AG04450 (cell line): Measurements from ENCODE around the gene MOB3A. TPM values are rescaled to one million over a fixed set of nuclear protein-coding genes. Genes with fewer than 3 reads are reported as not detected.
"Not testable (repeated sequence)": the region's sequence is repeated elsewhere in the genome, so short reads cannot be mapped to it uniquely, and the experiment has no call there.

Source experiments
- CTCF ChIA-PET: fragments of 300-600, 350-600 bp; formaldehyde crosslinking; extraction: SDS; loops from one replicate; lab custom pipeline; 2022; ENCODE audit warnings: antibody characterized with exemption, inconsistent platforms; lab: Charles Lee
- POLR2A ChIA-PET: fragments of 350-600 bp; formaldehyde crosslinking; extraction: SDS; loops from one replicate; lab custom pipeline; 2021; ENCODE audit warnings: antibody characterized with exemption, inconsistent platforms; lab: Yijun Ruan, JAX
- DNase-seq: peaks from one replicate; pipeline ENCODE4 v3.0.0-alpha.2; 2011; ENCODE audit warnings: low read depth, low spot score
- H3K27ac ChIP-seq: one replicate; pipeline ENCODE4 v1.5.1; 2012; ENCODE audit warnings: low read depth, low read length, control low read depth
- H3K27me3 ChIP-seq: one replicate; pipeline ENCODE4 v1.6.0; 2012; ENCODE audit warnings: low read length; ENCODE audit not compliant: control insufficient read depth, insufficient read depth
- H3K4me3 ChIP-seq: 2 replicates; pipeline ENCODE4 v1.5.1; 2011; ENCODE audit warnings: mild to moderate bottlenecking, low read depth, low read length, control low read depth
- H3K9me3 ChIP-seq: 2 replicates; pipeline ENCODE4 v1.5.1; 2012; ENCODE audit warnings: low read length; ENCODE audit not compliant: control insufficient read depth, insufficient read depth
- CTCF ChIP-seq: IDR thresholded peaks from 2 replicates; pipeline ENCODE4 v1.5.1; 2011; ENCODE audit warnings: low read depth, low read length, control low read depth, inconsistent platforms
- polyA plus RNA-seq: library from polyadenylated mRNA; depleted of rRNA; stranded (reverse); fragments of >200 nt; gene quantifications from 2 replicates; pipeline ENCODE4 v1.2.3, GENCODE V29; 2011

MOB3A gene
- polyA plus RNA-seq, 1 experiment: 20.5 TPM

GRCh38 chr19:2096480-2097202 is 515 bp upstream of the MOB3A start, which contains the start of gene IZUMO4:
Gene IZUMO4, plus strand, starts transcription at chr19:2096915. Its CDS starts 31 bp downstream, at chr19:2096946.
- peak; percentile 40 for TF ChIP-seq CTCF
- peak; percentile 92 for DNase-seq
- H3K9me3 ChIP-seq: peaks cover 9% of the 10 kb centered on the region; the same call in 1 of the 2 replicates
- peak within 1 kb of the TSS; percentile 76 for H3K4me3 ChIP-seq
- ChIA-PET CTCF (interaction anchor here (0.6 kb wide), 1 partner anchor 59 kb away, joined by 3 read pairs; no protein-coding TSS in a partner anchor), POLR2A (no interaction called here)
- peak within 1 kb of the TSS; percentile 68 for H3K27ac ChIP-seq
- H3K27me3 ChIP-seq: no peaks in the 10 kb centered on the region

DNA sequence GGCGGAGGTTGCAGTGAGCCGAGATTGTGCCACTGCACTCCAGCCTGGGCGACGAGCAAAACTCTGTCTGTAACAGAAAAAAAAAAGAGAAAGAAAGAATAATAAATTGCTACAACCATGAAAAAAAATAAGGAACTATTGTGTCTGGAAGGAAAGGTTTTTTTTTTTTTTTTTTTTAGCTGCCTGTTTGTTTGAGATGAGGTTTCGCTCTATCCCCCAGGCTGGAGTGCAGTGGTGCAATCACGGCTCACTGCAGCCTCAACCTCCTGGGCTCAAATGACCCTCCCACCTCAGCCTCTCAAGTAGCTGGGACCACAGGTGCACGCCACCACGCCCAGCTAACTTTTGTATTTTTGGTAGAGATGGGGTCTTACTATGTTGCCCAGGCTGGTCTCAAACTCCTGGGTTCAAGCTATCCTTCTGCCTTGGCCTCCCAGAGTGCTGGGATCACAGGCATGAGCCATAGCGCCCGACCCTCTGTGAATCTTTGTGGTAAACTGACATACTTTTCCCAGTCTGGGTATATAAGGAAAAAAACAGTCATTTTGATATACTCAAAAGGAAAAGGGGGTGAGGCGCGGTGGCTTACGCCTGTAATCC is 4.1 kb downstream of the MOB3A start:
- H3K4me3 ChIP-seq, DNase-seq, H3K27me3 ChIP-seq, H3K27ac ChIP-seq, H3K9me3 ChIP-seq, POLR2A ChIA-PET: not testable (repeated sequence)
- CTCF ChIA-PET: interaction anchor here (1.1 kb wide), 1 partner anchor 22 kb away, joined by 4 read pairs; no protein-coding TSS in a partner anchor

DNA sequence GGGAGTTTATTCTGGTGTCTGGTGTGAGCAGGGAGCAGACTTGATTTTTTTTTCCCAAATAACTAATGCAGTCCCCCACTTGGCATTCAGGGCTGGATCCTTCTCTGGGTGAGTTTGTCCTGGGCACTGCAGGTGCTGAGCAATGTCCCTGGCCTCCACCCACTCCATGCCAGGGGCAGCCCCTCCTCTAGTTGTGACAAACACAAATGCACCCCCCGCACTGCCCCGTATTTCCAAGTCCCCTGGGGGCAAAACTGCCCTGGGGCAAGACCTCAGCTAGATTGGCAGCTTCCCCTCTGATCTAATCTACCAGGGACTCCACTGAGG is 6.4 kb downstream of the MOB3A start:
- H3K4me3 ChIP-seq: no peak overlapping the region
- TF ChIP-seq CTCF: no peak
- DNase-seq: no peak
- peaks cover under 1% of the 10 kb centered on the region; the same call in 1 of the 2 replicates for H3K9me3 ChIP-seq
- no peaks in the 10 kb centered on the region for H3K27me3 ChIP-seq
- H3K27ac ChIP-seq: no peak overlapping the region
- CTCF ChIA-PET: no interaction called here
- POLR2A ChIA-PET: no interaction called here

GRCh38 chr19:2089001-2089711 is 7.0 kb downstream of the MOB3A start:
- Histone ChIP-seq H3K9me3 (no peaks in the 10 kb centered on the region; the same call in 1 of the 2 replicates), H3K27me3 (no peaks in the 10 kb centered on the region), H3K4me3 (no peak overlapping the region), H3K27ac (no peak overlapping the region)
- DNase-seq: no peak
- no peak for TF ChIP-seq CTCF
- POLR2A ChIA-PET: no interaction called here
- CTCF ChIA-PET: no interaction called here

GRCh38 chr19:2087621-2088100 is 8.5 kb downstream of the MOB3A start:
- ChIA-PET POLR2A (no interaction called here), CTCF (no interaction called here)
- DNase-seq: no peak
- H3K9me3 ChIP-seq: no peaks in the 10 kb centered on the region; the same call in 1 of the 2 replicates
- H3K27me3 ChIP-seq: no peaks in the 10 kb centered on the region
- no peak for TF ChIP-seq CTCF
- H3K4me3 ChIP-seq: no peak overlapping the region
- no peak overlapping the region for H3K27ac ChIP-seq

DNA sequence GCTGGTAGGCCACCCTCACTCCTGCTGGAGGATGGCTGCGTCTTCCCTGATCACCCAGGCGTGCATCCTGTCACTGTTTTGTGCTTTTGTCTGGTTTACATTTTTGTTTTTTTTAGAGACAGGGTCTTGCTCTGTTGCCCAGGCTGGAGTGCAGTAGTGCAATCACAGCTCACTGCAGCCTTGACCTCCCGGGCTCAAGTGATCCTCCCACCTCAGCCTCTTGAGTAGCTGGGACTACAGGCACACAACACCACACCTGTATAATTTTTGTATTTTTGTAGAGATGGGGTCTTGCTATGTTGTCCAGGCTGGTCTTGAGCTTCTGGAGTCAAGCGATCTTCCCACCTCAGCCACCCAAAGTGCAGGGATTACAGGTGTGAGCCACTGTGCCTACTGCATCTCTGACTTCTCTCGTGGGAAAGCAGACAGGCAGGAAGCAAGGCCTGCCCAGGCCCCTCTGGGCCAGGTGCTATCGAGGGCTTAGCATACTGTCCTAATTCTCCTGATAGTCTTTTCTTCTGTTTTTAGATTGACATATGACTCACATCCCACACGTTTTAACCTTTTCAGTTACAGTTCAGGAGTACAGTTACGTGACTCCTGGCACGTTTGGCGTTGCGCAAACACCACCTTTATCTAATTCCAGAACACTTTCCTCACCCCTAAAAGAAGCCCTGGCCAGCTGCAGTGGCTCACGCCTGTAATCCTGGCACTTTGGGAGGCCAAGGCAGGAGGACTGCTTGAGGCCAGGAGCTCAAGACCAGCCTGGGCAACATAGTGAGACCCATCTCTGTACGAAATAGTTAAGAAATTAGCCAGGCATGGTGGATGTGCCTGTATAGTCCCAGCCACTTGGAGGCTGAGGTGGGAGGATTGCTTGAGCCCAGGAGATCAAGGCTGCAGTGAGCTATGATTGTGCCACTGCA is 9.2 kb downstream of the MOB3A start:
- H3K9me3 ChIP-seq, H3K27ac ChIP-seq, H3K27me3 ChIP-seq, POLR2A ChIA-PET, H3K4me3 ChIP-seq, DNase-seq, CTCF ChIA-PET: not testable (repeated sequence)
